OCI-LY7 (cell line): ENCODE measurements around the gene ZNF622. TPM values are rescaled to one million over a fixed set of nuclear protein-coding genes. Genes with fewer than 3 reads are reported as not detected.

Experiments
- Bru-seq: library from RNA; stranded (reverse); fragments of 400-500 nt; gene quantifications from one replicate; lab custom pipeline; 2021; lab: Mats Ljungman, UMichigan
- BruChase-seq, 2 experiments: library from RNA; stranded (reverse); fragments of 400-500 nt; gene quantifications; one replicate each; lab custom pipeline; 2021; lab: Mats Ljungman, UMichigan
- BruUV-seq: library from RNA; stranded (reverse); fragments of 400-500 nt; replicated peaks from 2 replicates; lab custom pipeline; 2021; lab: Mats Ljungman, UMichigan
- CTCF ChIA-PET: fragments of 300-600 bp; sonication (Branson Sonifier 250); formaldehyde crosslinking; loops from one replicate; lab custom pipeline; 2022; ENCODE audit warnings: antibody characterized with exemption; ENCODE audit not compliant: unreplicated experiment; lab: Charles Lee
- POLR2A ChIA-PET: fragments of 300-600 bp; sonication (Branson Sonifier 250); formaldehyde crosslinking; loops from one replicate; lab custom pipeline; 2022; ENCODE audit warnings: antibody characterized with exemption; lab: Charles Lee
- DNase-seq: peaks from one replicate; pipeline ENCODE4 v3.0.0-alpha.2; 2015; ENCODE audit warnings: low spot score
- H2AFZ ChIP-seq: fragments of 200-600 bp; sonication (generic), shearing (Covaris generic); 2 replicates; pipeline ENCODE4 v1.6.1; 2014; ENCODE audit warnings: mild to moderate bottlenecking, antibody characterized with exemption, low read length, moderate library complexity
- H3K27ac ChIP-seq: fragments of 200-600 bp; sonication (generic); 2 replicates; pipeline ENCODE4 v1.5.1; 2014; ENCODE audit warnings: mixed run types, low read depth, mild to moderate bottlenecking, moderate library complexity, low read length, inconsistent platforms; ENCODE audit not compliant: poor library complexity, severe bottlenecking
- H3K36me3 ChIP-seq: fragments of 200-600 bp; sonication (generic); 2 replicates; pipeline ENCODE4 v1.6.1; 2014; ENCODE audit warnings: mild to moderate bottlenecking, antibody characterized with exemption, low read length, moderate library complexity, mixed read lengths; ENCODE audit not compliant: insufficient read depth
- H3K4me1 ChIP-seq: fragments of 200-600 bp; sonication (generic); 2 replicates; pipeline ENCODE4 v1.5.1; 2014; ENCODE audit warnings: mild to moderate bottlenecking, low read length; ENCODE audit not compliant: insufficient read depth, poor library complexity, severe bottlenecking
- H3K4me2 ChIP-seq: fragments of 200-600 bp; sonication (generic); 2 replicates; pipeline ENCODE4 v1.6.1; 2014; ENCODE audit warnings: mild to moderate bottlenecking, low read length
- H3K4me3 ChIP-seq: fragments of 200-600 bp; sonication (generic); 2 replicates; pipeline ENCODE4 v1.5.1; 2014; ENCODE audit warnings: mild to moderate bottlenecking, low read depth, low read length; ENCODE audit not compliant: poor library complexity, severe bottlenecking
- H3K79me2 ChIP-seq: fragments of 200-600 bp; sonication (generic); 2 replicates; pipeline ENCODE4 v1.6.1; 2016; ENCODE audit warnings: low read depth, mild to moderate bottlenecking, low read length, moderate library complexity, mixed read lengths; ENCODE audit not compliant: insufficient read depth
- H3K9me2 ChIP-seq: fragments of 200-600 bp; sonication (generic); 2 replicates; pipeline ENCODE4 v1.6.1; 2016; ENCODE audit warnings: mild to moderate bottlenecking, low read length, mixed read lengths; ENCODE audit not compliant: insufficient read depth
- H3K9me3 ChIP-seq: fragments of 200-600 bp; sonication (generic); 2 replicates; pipeline ENCODE4 v1.6.1; 2014; ENCODE audit warnings: mild to moderate bottlenecking, mixed run types, low read length, mixed read lengths
- H4K20me1 ChIP-seq: fragments of 200-600 bp; sonication (generic); 2 replicates; pipeline ENCODE4 v1.6.1; 2014; ENCODE audit warnings: mild to moderate bottlenecking, antibody characterized with exemption, low read length, moderate library complexity, mixed read lengths; ENCODE audit not compliant: insufficient read depth
- EZH2phosphoT487 ChIP-seq: fragments of 200-600 bp; sonication (generic); IDR thresholded peaks from 2 replicates; pipeline ENCODE4 v1.6.1; 2018; ENCODE audit warnings: low read depth, borderline replicate concordance, mild to moderate bottlenecking, mixed run types, antibody characterized with exemption, low read length, moderate library complexity, mixed read lengths
- intact Hi-C: fragments of 100-400 bp; cut with micrococcal nuclease; formaldehyde crosslinking; loops from one replicate; pipeline ENCODE4 v1.10.0; 2022; ENCODE audit not compliant: unreplicated experiment
- long read RNA-seq: library from polyadenylated mRNA; stranded (forward); transcript quantifications from one replicate; pipeline ENCODE4 v2.0.0, GENCODE V29; 2022
- total RNA-seq, 2 experiments: library from RNA; depleted of rRNA in 1 of 2; stranded (reverse); fragments of >200 nt in 1 of 2; shearing (Covaris generic) in 1 of 2; gene quantifications; 2 replicates each; pipeline ENCODE4 v1.2.3, GENCODE V29; 2014 to 2022
- TF ChIP-seq, protein P1 (sequence below): fragments of 200-600 bp; sonication (generic); conservative IDR thresholded peaks from 2 replicates; pipeline ENCODE4 v1.5.1; 2014; ENCODE audit warnings: mild to moderate bottlenecking, antibody characterized with exemption, low read length, moderate library complexity, mixed read lengths

The ZNF622 gene, protein sequence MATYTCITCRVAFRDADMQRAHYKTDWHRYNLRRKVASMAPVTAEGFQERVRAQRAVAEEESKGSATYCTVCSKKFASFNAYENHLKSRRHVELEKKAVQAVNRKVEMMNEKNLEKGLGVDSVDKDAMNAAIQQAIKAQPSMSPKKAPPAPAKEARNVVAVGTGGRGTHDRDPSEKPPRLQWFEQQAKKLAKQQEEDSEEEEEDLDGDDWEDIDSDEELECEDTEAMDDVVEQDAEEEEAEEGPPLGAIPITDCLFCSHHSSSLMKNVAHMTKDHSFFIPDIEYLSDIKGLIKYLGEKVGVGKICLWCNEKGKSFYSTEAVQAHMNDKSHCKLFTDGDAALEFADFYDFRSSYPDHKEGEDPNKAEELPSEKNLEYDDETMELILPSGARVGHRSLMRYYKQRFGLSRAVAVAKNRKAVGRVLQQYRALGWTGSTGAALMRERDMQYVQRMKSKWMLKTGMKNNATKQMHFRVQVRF
- total RNA-seq (2014; rRNA removed; shearing (Covaris generic)) (25.7 and 30.5 TPM in 2 replicates), total RNA-seq (2022) (28.3 and 32.9 TPM in 2 replicates), Bru-seq, nascent RNA (percentile 89 among the genes with signal in this experiment), BruChase-seq, experiment 1, labeled RNA remaining after a 6-hour chase (percentile 55 among the genes with signal in this experiment), BruChase-seq, experiment 2, labeled RNA remaining after a 2-hour chase (percentile 72 among the genes with signal in this experiment)
- long read RNA-seq, transcript ZNF622-201 (6 exons, 1,699 nt) = major isoform, 103 of 110 reads
- long read RNA-seq, partial matches to known transcripts = 5 of 110 reads
- long read RNA-seq, other reads (novel, unspliced or antisense) = 2 of 110 reads

DNA sequence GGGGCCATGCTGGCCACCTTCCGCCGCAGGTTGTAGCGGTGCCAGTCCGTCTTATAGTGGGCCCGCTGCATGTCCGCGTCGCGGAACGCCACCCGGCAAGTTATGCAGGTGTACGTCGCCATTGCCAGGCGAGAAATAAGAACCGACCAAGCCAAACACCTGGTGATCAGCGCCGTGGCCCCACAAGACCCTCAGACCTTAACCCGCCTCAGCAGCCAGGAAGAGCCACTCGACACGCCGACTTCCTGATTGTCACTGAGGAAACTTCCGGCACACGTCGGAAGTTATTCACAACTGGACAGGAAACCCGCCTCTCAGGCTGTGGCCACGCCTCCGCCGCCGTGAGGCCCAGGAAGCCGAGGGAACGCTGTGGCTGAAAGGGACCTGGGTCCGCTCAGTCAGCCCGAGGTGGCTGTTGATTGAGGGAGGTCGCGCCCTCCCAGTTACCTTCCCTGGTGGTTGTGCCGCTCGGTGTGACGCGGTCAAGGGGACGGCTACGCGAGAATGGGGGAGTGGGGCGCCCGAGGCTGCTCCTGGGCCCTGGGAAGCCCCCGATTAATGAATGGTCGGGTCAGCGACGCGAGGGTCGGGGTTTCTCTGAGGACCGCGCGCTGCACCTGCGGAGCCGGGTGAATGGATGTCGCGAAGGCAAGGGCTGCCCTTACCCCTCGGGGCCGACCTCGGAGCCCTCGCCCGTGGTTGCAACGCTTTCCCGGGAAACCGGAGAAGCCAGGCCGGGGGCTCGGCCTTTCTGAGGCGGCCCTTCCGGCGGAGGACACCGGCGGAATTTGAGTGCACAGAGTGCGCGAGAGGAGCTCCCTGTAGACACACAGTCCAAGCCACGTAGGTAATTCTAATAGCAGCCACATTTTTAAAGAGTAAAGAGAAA lies at the start of gene ZNF622:
TSS of gene ZNF622 (minus strand) at position 257 of the 889 bp plus-strand sequence. CDS start at position 122, 135 bp downstream.
- BruUV-seq = no TSS peak
- POLR2A ChIA-PET = interaction anchor here (0.6 to 1.0 kb wide), 3 partner anchors 10 to 1806 kb away, joined by 3 to 5 read pairs (median 4); no protein-coding TSS in a partner anchor
- peaks cover 35% of the 10 kb centered on the region for H3K4me1 ChIP-seq

DNA sequence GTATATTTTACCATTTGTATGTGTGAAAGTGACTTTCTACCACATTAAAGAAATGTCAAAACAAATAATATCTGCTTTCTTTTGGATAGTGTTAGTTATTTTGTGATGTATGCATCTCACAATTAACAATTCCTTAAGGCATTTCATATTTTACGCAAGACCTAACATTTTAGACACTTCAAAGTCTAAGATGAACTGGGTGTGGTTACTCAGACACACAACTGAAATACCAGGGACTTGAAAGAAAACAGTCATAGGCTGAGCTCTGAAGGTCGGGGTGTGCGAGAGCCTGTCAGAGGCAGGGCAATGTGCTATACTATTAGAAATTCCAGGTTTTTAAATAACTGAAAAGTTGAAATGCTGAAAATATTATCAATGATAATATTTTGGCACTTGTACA lies 44.5 kb upstream of the ZNF622 start:
- Histone ChIP-seq H3K9me2 (no peaks in the 10 kb centered on the region), H4K20me1 (no peaks in the 10 kb centered on the region), H3K36me3 (no peaks in the 10 kb centered on the region), H3K4me3 (no peak overlapping the region), H2AFZ (no peak overlapping the region), H3K4me1 (no peaks in the 10 kb centered on the region), H3K9me3 (no peaks in the 10 kb centered on the region), H3K4me2 (no peak overlapping the region), H3K27ac (no peak overlapping the region), H3K79me2 (no peaks in the 10 kb centered on the region)
- CTCF ChIA-PET = no interaction called here
- POLR2A ChIA-PET = interaction anchor here (0.7 kb wide), 1 partner anchor 64 kb away, joined by 4 read pairs; no protein-coding TSS in a partner anchor
- BruUV-seq = no TSS peak
- DNase-seq = no peak
- TF ChIP-seq, protein P1, sequence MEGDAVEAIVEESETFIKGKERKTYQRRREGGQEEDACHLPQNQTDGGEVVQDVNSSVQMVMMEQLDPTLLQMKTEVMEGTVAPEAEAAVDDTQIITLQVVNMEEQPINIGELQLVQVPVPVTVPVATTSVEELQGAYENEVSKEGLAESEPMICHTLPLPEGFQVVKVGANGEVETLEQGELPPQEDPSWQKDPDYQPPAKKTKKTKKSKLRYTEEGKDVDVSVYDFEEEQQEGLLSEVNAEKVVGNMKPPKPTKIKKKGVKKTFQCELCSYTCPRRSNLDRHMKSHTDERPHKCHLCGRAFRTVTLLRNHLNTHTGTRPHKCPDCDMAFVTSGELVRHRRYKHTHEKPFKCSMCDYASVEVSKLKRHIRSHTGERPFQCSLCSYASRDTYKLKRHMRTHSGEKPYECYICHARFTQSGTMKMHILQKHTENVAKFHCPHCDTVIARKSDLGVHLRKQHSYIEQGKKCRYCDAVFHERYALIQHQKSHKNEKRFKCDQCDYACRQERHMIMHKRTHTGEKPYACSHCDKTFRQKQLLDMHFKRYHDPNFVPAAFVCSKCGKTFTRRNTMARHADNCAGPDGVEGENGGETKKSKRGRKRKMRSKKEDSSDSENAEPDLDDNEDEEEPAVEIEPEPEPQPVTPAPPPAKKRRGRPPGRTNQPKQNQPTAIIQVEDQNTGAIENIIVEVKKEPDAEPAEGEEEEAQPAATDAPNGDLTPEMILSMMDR = no peak
- TF ChIP-seq EZH2phosphoT487 = no peak
- intact Hi-C loops = no loop called here

More for the DNA sequence above, at the start of gene ZNF622:
- Histone ChIP-seq H3K4me3 (peak within 1 kb of the TSS; percentile 99), H3K79me2 (peaks cover 48% of the 10 kb centered on the region), H3K4me2 (peak within 1 kb of the TSS; percentile 88), H3K27ac (peak within 1 kb of the TSS; percentile 44), H3K9me2 (no peaks in the 10 kb centered on the region), H2AFZ (peak within 1 kb of the TSS; percentile 90), H3K9me3 (no peaks in the 10 kb centered on the region), H3K36me3 (peaks cover 31% of the 10 kb centered on the region), H4K20me1 (peaks cover 24% of the 10 kb centered on the region)
- CTCF ChIA-PET = no interaction called here
- DNase-seq = peak; percentile 95
- no peak for TF ChIP-seq EZH2phosphoT487
- TF ChIP-seq, protein P1 = no peak
- intact Hi-C loops = loop anchor here (2.0 to 10.0 kb wide), 2 partner anchors 85 to 1801 kb away; partner anchors contain the start of gene OTULIN
